ENCODE results near the gene ATP7B. TPM values are rescaled to one million over a fixed set of nuclear protein-coding genes. Genes with fewer than 3 reads are reported as not detected.

Gene ATP7B
- total RNA-seq, 4 donors from 2014 or later: 4.6 to 12.1 (median 9.4) TPM

DNA sequence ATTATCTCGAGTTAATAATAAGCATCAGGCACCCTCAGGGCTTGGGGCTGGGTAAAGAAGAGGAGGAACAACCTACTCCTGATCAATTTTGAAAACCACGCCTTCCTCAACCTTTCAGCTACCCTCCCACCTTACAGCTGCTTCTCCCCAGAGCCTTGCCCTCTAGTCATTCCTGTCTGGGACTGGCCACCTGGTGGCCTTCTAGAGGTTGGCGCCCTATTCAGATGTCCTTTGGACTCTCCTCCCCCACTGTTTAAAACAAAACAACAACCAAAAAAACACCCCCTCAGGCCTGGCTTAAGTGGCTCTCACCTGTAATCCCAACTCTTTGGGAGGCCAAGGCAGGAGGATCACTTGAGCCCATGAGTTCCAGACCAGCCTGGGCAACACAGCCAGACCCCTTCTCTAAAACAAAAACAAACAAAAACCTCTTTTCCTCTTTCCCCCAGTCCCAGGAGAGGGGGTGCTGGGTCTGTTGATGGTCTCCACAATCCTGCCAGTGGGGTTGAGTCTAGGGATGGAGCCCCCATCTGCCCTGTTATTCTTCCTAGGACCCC, 87.2 kb downstream of the ATP7B start:
- TF ChIP-seq, protein P1, sequence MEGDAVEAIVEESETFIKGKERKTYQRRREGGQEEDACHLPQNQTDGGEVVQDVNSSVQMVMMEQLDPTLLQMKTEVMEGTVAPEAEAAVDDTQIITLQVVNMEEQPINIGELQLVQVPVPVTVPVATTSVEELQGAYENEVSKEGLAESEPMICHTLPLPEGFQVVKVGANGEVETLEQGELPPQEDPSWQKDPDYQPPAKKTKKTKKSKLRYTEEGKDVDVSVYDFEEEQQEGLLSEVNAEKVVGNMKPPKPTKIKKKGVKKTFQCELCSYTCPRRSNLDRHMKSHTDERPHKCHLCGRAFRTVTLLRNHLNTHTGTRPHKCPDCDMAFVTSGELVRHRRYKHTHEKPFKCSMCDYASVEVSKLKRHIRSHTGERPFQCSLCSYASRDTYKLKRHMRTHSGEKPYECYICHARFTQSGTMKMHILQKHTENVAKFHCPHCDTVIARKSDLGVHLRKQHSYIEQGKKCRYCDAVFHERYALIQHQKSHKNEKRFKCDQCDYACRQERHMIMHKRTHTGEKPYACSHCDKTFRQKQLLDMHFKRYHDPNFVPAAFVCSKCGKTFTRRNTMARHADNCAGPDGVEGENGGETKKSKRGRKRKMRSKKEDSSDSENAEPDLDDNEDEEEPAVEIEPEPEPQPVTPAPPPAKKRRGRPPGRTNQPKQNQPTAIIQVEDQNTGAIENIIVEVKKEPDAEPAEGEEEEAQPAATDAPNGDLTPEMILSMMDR (IDR thresholded peaks at IDR 0.05; ENCODE audit: low read depth): no peak

DNA sequence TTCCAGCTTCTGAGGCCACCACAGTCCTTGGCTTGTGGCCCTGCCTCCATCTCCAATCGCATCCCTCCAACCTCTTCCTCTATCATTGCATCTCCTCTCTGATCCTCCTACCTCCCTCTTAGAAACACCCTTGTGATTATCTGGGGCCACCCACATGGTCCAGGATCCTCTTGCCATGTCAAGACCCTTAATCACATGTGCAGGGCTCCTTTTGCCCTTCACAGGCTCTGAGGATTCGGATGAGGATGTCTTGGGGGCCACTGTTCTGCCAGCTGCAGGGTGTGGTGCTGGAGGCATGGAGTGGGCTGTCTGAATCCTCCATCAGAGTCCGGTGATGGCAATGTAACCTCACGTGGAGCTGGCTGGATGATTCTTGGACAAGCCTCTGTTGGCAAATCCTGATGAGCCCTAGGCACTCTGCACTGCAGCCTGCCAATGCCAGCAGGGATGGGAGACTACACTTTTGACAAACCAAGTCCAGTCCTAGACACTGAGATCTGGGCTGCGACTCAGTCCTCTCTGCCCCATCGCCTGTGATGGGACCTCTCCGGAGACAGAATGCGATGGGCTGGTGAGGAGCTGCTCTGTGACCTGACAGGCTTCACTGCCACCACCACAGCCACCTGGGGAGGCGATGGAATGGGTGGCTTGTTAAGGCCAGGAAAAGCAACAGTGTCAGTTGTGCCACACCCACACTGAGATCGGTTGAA, 88.3 kb downstream of the ATP7B start:
- TF ChIP-seq, protein P1 (IDR thresholded peaks at IDR 0.05; ENCODE audit: low read depth): no peak

DNA sequence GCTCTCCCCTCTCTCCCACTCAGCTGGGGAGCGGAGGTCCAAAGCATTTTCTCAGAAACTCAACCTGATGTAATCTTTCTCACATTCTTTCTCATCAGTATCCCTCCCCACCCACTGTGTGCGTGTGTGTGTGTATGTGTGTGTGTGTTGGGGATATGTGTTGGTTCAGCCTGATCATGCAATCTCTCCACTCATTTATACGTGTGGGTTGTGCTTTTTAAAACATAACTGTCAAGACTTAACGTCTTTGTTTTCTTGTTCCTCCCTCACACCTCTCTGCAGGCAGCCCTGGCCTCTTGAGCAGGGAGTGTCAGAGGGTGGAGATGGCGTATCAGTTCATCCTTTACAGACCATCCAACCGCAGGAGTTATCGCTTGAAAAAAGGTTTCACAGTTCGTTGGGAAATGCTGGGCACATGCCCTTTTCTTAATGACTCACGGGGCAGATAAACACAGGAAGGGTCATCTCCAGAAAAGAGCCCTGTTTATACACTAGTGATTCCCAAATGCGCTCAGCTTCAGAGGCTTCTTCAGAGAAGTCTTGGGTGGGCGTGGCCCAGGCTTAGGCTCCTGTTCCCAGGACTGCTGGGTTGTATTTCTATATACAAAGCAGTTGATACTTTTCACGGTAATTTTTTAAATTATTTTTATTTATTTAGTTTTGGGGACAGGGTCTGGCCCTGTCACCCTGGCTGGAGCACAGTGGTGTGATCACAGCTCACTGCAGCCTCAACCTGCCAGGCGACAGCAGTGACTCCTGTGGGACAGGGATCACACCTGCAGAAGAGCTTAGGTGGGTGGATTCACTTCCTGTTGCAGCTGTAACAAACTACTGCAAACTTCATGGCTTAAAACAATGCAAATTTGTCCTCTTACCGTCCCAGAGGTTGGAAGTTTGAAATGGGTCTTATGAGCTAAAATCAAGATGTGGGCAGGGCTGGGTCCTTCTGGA, 89.2 kb downstream of the ATP7B start:
- TF ChIP-seq, protein P1 (IDR thresholded peaks at IDR 0.05; ENCODE audit: low read depth): no peak

DNA sequence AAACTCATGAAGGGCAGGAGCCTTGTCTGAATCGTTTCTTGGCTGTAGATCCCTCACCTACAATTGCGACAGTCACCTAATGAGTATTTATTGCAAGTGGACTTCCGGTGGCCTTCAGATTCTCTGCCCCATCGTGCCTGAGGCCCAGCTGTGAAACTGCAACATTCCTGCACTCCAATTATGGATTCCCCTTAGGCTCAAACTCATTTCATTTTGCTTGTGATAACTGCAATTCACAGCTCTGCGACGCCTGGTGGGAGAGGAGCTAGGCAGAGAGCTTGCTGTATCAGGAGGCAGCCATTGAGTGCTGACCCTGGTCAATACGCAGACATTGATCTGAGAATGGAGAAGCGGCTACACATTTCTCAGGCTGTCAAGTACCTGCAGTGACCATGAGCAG, 90.5 kb downstream of the ATP7B start:
- TF ChIP-seq, protein P1 (IDR thresholded peaks at IDR 0.05; ENCODE audit: low read depth): no peak

DNA sequence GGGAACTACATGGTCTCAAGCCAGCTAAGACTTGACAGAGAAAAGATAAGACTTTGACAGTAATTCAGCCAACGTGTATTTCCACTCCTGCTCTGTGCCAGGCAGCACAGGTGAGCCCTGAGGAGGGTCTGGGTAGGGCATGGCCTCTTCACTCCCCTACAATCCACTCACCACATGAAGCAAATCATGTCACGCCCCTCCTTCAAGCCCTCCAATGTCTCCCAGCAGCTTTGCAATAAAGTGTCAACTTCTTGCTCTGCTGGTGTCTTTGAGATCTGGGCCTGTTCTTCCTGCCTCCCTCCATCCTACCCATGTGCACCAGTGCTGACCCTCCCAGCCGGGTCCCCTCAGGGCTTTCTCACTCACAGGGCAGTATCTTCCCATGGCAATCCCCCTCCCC, 91.0 kb downstream of the ATP7B start:
- TF ChIP-seq, protein P1 (IDR thresholded peaks at IDR 0.05; ENCODE audit: low read depth): no peak

DNA sequence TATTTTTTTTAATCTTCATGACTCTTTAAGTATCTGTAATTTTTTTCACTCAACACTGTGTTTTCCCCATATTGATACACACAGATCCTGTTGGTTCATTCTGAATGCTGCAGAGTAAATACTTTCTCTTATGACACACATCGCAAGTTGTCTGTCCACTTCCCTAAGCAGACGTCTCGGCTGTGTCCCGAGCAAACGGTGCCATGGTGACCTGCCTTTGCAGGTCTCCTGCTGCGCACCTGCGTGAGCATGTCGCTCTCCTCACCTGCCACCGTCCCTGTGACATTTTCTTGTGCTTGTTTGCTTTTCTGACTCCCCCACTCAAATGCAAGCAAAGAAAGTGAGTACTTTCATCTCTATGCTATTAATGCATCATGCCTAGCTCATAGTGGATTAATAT, 91.7 kb downstream of the ATP7B start:
- TF ChIP-seq, protein P1 (IDR thresholded peaks at IDR 0.05; ENCODE audit: low read depth): no peak

DNA sequence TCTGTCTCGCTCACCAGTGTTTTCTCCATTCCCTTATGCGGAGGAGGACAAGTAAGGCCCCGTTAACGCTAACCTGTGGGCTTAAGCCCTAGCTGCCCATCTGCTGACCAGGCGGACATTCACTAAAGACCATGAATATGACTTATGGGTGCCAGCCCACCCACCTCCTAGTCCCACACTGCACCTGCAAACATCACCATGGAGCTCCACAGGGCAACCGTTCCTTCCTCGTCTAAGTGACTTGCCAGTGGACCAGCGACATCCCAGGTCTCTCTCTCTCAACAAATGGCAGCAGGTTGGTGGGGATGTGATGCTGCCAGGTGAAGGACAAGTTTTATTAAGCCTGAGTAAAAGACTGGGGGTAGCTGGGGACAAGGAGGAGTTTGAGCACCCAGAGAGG, 94.3 kb downstream of the ATP7B start:
- TF ChIP-seq, protein P1 (IDR thresholded peaks at IDR 0.05; ENCODE audit: low read depth): no peak
